Measurements from ENCODE around the gene ANKLE1.
"Not testable (repeated sequence)": the region's sequence is repeated elsewhere in the genome, so short reads cannot be mapped to it uniquely, and the experiment has no call there.

ANKLE1 gene

GRCh38 chr19:17248011-17248776 is 33.5 kb upstream of the ANKLE1 start:
- no peak for DNase-seq

GRCh38 chr19:17249887-17250548 is 31.7 kb upstream of the ANKLE1 start:
- DNase-seq: no peak

- no peak for DNase-seq
Measured at GRCh38 chr19:17254636-17255035, 27.1 kb upstream of the ANKLE1 start.

- DNase-seq: no peak
Measured at GRCh38 chr19:17255150-17255621, 26.5 kb upstream of the ANKLE1 start.

- no peak for DNase-seq
Measured at GRCh38 chr19:17256130-17256529, 25.6 kb upstream of the ANKLE1 start.

- no peak for DNase-seq
Measured at GRCh38 chr19:17259118-17259780, 22.5 kb upstream of the ANKLE1 start.

GRCh38 chr19:17259934-17260333 is 21.8 kb upstream of the ANKLE1 start:
- no peak for DNase-seq

- DNase-seq: peak; percentile 85
Measured at GRCh38 chr19:17260842-17261325, 20.8 kb upstream of the ANKLE1 start.

- no peak for DNase-seq
Measured at GRCh38 chr19:17262557-17262956, 19.1 kb upstream of the ANKLE1 start.

- no peak for DNase-seq
Measured at GRCh38 chr19:17263712-17264640, 17.7 kb upstream of the ANKLE1 start.

GRCh38 chr19:17264641-17264979 is 17.1 kb upstream of the ANKLE1 start, which contains the start of gene USHBP1:
USHBP1 (minus strand) TSS chr19:17264745; CDS start chr19:17264299, 446 bp downstream.
- no peak for DNase-seq

GRCh38 chr19:17266026-17266425 is 15.7 kb upstream of the ANKLE1 start:
- no peak for DNase-seq

GRCh38 chr19:17266589-17266974 is 15.1 kb upstream of the ANKLE1 start:
- DNase-seq: no peak

- peak; percentile 98 for DNase-seq
Measured at GRCh38 chr19:17266975-17267788, 14.5 kb upstream of the ANKLE1 start, which contains the start of gene BABAM1. BABAM1 (plus strand) TSS chr19:17267443; CDS start chr19:17268807, 1,364 bp downstream.

GRCh38 chr19:17268754-17269153 is 12.9 kb upstream of the ANKLE1 start:
- no peak for DNase-seq

GRCh38 chr19:17274892-17275291 is 6.8 kb upstream of the ANKLE1 start:
- not testable (repeated sequence) for DNase-seq

- DNase-seq: no peak
Measured at GRCh38 chr19:17275441-17276175, 6.1 kb upstream of the ANKLE1 start.

GRCh38 chr19:17279436-17279835 is 2.3 kb upstream of the ANKLE1 start:
- no peak for DNase-seq

GRCh38 chr19:17282488-17283125 is 906 bp downstream of the ANKLE1 start:
- peak; percentile 88 for DNase-seq

GRCh38 chr19:17283504-17283996 is 1.8 kb downstream of the ANKLE1 start:
- DNase-seq: no peak

All from suppressor macrophage treated with lipopolysaccharide for 4 hours (primary cell).